Measurements from ENCODE around the gene PANK2.
"Not testable (repeated sequence)": the region's sequence is repeated elsewhere in the genome, so short reads cannot be mapped to it uniquely, and the experiment has no call there.

PANK2 gene

DNA sequence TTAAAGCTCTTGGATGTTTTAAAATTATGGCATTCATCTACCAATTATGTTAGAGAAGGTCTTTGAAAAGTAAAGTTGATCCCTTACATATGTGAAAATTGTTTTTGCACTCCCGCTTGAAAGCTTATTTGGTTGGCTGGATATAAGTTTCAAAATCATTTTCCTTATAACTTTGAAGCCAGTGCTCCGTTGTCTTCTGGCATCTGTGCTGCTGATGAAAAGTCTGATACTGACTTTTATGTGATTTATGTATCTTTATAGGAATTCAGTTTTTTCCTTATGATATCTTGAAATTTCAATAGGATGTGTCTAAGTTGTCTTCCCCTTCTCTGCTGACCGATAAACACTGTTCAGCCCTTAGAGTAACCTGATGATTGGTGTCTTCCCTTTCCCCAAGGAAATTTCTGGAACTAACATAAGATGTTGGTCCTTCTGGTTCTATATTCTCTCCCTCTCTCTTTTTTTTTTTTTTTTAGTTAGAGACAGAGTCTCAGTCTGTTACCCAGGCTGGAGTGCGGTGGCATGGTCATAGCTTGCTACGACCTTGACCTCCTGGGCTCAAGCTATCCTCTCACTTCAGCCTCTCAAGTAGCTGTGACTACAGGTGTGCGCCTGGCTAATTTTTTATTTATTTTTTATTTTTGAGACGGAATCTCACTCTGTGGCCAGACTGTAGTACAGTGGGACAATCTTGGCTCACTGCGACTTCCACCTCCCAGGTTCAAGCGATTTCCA is 12.7 kb downstream of the PANK2 start:
- no peak for DNase-seq

DNA sequence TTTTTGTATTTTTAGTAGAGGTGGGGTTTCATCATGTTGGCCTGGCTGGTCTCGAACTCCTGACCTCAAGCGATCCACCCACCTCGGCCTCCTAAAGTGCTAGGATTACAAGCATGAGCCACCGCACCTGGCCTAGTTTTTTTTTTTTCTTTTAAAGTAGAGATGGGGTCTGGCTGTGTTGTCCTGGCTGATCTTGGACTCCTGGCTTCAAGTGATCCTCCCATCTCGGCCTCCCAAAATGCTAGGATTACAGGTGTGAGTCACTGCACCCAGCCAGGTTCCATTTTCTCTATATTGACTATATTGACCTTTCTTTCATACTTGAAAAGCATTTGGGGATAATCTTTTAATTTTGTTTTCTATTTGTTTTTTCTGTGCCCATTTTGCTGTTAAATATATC is 13.3 kb downstream of the PANK2 start:
- no peak for DNase-seq

DNA sequence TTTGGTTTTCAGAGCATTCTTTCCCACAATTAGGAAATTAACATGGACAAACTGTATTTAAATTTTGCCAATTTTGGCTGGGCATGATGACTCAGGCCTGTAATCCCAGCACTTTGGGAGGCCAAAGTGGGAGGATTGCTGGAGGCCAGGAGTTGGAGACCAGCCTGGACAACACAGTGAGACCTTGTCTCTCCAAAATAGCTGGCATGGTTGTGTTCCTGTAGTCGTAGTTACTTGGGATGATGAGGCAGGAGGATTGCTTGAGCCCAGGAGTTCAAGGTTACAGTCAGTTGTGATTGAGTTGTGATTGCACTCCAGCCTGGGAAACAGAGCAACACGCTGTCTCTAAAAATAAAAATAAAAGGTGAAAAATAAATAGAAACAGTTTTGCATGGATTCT is 15.0 kb downstream of the PANK2 start:
- no peak for DNase-seq

DNA sequence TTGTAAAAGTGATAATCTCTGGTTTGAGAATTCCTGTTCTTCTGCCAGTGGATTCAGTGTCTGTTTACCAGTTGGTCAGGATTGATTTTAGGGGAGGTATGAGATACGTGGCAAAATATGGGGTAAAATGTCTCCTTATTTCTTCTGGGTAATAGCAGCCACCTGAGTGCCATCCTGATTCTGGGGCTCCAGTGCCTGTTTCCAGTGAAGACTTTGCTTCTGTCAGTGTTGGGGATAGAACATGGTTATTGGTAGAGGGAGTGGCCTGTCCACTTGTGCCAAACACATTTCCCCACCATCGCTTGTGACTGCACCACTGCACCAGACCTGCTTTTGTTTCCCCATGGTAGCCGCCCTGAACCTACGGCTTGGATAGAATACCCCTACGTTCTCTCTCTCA is 15.7 kb downstream of the PANK2 start:
- no peak for DNase-seq

DNA sequence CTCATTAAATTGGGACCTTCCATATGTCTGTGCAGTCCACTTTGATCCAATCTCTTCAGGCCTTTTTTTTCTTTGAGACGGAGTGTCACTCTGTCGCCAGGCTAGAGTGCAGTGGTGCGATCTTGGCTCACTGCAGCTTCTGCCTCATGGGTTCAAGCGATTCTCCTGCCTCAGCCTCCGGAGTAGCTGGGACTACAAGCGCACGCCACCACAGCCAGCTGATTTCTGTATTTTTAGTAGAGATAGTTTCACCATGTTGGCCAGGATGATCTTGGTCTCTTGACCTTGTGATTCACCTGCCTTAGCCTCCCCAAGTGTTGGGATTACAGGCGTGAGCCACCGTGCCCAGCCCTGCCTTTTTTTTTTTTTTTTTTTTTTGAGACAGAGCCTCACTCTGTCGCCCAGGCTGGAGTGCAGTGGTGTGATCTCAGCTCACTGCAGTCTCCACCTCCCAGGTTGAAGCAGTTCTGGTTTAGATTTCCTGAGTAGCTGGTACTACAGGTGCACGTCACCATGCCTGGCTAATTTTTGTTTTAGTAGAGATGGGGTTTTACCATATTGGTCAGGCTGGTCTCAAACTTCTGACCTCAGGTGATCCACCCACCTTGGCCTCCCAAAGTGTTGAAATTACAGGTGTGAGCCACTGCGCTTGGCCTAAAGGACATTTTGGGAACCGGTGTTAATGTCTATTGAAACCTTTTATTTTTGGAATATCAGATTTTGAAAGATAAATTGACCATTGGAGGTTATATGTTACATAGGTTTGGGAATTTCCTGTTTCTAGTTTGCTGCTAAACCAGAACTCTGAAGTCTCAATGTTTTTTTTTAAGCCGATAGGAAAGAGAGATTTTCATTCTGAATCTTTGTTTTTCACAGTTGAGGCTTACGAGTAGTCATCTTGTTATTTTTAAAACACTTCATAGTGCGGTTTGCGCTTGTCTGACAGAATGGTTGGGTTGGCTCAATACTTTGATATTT is 17.8 kb downstream of the PANK2 start:
- DNase-seq, result not testable (repeated sequence)

DNA sequence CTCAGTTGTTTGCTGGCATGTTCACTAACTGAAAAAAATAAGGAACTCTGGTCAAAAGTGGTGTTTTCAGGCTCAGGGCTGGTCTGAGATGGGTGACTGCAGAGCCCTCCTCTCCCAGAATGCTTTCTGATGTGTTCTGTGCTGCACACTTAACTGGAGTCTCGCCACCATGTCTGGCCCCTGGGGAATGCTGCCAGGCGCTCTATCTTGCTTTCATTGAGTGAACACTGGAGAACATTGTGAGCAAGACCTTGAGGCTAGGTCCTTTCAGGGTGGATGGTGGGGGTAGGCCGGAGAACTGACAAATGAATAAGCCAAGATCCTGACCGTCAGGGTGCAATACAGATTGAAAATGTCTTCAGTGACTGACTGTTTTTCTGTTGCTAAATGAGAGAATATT is 19.5 kb downstream of the PANK2 start:
- no peak for DNase-seq

DNA sequence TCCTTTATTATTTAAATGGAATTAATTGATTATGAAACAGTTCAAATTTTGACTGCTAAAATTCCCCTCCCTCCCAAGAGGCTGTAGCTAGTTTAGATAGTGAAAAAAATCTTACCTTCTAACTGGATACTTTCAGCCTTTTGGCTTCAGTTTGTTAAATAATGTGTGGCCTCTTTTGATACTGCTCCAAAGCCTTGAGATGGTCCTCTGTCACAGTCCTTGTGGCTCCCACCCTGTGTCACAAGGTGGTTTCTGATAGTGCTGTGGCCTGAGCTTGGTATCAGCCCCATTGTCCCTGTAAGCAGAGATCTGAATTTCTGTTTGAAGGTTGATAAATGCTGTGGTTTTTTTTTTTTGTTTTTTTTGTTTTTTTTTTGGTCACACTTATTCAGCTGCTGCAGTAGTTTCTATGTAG is 20.8 kb downstream of the PANK2 start:
- DNase-seq, result no peak

DNA sequence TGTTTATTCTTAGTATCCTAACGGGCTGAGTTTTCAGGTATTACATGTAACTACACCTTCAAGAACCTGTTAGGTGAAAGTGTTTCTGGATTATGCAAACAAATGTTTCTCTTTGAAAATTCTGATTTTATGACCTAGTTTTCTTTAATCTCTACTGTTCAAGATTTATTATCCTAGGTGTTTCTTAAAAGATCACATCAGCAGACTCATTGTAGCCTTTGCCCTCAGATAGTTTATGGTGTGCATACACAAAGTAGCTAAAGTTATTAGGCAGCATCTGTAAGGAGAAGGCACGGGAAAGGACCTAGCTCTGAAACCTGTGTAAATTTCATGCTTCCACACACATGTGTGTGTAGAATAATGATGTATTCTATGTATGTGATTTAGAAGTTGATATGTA is 21.7 kb downstream of the PANK2 start:
- DNase-seq, result no peak

DNA sequence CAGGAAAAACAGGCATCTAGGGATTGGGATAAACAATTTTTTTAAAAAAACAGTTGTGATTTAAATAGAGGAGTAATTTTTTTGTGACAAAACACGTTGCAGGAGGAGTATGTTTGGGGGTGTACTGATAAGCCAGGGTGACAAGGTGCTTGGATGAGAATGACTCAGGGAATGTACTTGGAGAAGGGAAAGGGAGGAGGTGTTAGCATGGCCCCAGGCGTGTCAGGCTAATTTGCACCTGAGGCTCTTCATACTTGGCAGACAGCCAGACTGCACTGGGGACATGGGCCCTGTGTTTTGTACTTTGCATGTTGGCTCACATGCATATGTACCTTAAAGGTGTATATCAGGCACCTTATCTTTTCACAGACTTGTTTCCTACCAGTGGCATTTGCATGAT is 22.8 kb downstream of the PANK2 start:
- no peak for DNase-seq

DNA sequence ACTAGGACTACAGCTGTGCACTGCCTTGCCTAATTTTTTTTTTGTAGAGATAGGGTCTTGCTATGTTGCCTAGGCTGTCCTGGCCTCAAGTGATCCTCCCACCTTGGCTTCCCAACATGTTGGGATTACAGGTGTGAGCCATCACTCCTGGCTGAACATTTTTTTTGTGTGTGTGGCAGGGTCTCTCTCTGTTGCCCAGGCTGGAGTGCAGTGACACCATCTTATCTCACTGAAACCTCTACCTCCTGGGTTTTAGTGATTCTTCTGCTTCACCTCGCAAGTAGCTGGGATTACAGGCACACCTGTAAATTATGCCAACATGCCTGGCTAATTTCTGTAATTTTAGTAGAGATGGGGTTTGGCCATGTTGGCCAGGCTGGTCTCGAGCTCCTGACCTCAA is 25.3 kb downstream of the PANK2 start:
- DNase-seq, result no peak

DNA sequence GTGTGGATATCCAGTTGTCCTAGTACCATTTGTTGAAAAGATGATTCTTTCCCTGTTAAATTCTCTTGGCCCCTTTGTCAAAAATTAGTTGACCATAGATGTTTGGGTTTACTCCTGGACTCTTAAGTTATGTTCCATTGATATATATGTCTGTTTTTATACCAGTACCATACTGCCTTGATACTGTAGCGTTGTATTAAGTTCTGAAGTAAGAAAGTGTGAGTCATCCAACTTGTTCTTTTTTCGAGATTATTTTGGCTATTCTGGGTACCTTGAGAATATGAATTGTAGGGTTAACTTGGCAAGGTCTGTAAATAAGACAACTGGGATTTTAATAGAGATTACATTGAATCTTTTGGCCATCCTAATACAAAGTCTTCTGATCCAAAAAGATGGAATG is 26.5 kb downstream of the PANK2 start:
- DNase-seq, result no peak

DNA sequence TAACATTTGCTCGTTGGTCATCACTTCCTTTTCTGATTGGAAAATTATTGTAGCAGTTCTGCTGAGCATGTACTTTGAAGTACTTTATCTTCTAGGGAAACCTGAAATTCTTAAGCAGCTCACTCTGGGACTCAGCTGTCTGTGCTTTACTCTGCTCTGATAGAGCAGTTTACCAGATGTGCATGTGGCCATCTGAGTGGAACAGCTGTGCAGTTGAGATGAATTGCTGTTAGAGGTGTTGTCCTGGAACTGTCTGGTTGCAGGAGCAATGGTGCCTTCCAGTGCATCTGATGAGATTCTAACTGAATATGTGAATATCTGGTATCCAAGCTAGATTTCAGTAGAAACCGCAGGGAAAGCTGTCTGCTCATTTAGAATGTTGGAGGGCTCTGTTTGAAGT is 27.2 kb downstream of the PANK2 start:
- DNase-seq, result no peak

DNA sequence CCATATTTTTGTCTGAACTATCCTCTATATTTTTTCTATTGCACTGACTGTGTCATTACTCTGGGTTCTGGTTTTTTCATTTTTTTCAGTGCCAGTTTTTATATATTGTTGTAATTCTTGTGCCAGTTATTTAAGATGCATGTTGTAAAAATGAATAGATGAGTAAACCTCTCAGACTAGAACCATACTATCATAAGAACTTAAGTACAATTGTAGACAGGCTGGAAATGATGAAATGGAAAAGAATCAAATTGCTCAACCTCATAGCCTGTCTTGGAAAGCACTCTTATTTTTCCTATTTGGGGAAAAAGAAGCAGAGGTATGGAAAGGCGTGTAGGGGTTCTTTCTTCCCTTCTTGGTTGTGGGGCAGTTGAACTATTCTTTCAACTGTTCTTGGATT is 30.2 kb downstream of the PANK2 start:
- DNase-seq, result no peak

DNA sequence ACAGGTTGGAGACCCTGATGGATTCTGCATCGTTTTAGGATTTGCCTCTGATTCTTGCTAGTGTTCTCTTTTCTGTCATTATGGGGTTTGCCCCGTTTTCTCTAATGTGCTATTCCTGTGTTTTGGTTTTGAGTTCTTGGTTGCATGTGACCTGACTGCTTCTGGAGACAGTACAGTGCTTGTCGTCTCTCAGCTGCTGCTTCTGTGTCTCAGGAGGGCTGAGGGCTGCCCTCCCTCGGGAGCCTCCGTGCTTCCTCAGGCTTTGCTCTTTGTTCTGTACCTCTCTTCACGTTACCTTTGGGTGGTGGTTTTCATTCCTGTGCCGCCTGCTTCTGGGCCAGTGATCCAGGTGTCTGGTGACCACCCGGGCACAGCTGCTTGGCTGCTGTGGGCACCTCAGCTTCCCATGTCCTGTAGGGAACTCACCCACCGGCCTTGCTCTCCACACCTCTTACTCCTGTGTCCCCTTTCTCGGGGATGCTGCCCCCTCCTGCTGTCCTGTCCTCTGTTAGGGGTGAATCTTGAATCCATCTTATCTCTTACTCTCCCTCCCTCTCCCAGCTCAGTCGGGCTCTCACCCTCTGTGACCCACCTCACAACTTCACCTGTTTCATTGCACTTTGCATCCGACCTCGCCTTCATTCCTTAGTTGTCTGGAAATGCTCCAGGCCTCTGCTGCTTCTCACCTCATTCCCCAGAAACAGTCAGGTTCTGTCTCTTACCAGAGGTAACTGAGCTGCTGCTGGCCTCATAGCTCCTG is 33.2 kb downstream of the PANK2 start:
- no peak for DNase-seq

DNA sequence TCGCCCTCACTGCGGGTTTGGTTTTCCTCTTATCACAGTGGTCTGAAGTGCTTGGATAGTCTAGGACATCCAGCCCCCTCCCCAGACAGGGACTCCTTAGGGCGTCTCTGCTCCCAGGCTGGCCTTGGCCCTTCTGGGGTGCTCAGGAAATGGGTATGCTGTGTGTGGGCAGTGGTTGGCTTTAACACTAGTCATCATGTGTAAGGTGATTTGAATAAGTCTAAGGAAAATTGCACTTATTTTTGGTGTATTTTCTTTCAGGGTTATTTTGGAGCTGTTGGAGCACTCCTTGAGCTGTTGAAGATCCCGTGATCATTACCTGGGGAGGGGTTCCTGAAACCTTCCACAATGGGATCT is 33.8 kb downstream of the PANK2 start:
- no peak for DNase-seq

DNA sequence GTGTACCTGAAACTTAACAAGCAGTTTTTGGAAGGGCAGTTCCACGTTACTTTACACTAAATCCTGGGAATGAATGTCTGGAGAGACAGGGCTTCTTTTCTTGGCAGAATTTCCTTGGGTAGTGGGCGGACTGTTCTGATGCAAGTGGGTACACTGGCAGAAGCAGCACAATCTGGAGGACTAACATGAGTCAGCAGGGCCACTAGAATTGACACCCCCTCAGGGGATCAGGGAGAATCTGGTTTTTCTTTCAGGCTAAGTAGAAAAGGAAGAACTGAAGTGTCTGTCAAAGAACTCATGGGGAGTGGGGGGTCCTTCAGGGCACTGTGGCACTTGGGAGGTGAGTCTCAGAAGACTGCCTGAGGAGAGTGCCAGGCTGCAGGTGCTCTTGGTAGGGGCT is 34.6 kb downstream of the PANK2 start:
- no peak for DNase-seq

DNA sequence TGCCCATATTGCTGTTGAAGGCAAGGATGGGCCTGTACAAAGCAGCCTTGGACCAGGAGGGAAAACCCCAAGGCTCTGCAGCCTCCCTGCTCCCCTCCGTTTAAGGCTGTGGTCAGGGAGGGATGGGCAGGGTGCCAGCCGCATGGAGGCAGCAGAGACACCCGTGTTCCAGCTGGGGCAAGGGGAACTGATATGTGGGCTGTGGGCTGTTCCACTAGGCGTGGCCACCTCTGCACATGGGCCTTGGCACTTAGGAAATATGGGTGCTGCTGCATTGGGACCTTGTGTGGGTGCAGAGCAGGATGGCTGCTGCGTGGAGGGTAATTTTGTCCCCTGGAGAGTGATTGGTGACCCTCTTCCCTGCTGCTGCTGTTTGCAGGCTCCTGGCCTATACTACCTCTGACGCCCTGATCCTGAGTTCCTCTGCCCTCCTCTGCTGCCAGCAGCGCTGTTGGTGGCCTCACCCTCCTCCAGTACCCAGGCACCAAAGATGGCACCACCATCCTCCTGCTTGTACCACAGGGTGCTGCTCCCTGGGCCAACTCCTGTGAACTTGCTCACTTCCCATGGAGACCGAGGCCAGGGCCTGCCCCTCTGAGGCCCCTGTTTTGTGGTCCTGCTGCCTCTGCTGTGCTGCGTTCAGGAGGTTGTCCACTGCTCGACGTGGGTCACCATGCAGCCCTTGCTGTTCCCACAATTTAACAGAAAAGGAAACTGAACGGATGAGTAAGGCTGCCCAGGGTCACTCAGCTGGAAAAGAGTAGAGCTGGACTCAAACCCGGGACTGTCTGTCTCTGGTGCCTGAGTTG is 35.3 kb downstream of the PANK2 start:
- DNase-seq, result no peak

DNA sequence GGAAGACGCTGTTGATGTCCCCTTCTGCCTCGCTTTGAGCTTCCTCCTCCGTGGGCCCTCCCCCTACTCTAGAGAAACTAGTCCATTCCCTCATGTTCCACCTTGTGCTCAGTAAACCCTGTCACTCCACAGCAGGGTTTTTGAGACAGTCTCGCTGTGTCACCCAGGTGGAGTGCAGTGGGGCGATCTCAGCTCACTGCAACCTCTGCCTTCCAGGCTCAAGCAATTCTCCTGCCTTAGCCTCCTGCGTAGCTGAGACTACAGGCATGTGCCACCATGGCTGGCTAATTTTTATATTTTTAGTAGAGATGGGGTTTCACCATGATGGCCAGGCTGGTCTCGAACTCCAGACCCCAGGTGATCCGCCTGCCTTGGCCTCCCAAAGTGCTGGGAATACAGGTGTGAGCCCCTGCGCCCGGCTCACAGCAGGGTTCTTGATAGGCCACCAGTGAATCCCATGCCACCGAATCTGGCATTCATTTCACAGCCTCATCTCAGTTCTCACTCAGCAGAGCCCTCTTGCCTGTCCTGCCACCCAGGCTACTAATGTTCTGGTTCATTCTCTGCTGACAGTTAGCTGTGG is 36.0 kb downstream of the PANK2 start:
- no peak for DNase-seq

DNA sequence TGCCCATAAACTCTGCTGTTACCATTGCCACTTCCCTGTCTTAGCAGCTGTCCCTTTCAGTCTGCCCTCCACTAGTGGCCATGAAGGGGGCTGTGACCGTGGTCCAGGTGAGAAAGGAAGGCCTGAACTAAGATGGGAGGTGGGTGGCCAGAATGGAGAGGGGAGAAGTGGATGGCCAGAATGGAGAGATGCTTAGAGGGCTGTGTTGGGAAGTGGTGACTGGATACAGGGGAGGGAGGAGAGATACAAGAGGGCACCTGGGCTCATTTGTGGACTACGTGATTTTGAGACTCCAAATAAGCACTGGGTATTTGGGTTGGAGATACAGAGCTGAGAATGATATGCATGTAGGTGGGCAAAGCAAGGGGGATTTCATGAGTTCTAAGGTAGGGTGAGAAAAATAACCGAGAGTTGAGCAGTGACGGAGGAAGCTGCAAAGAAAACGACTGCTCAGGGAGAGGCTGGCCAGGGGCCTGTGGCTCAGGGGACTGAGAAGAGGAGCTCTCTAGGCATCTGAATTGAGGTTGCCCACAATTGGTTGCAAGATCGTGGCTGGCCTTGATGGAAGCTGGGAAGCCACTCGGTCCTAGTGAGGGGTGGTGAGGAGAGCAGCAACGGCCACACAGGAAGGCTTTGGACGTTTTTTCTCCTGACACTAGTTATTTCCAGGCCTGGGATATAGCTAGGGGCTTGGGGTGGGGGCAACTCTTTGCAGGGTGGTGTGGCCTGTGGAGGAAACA is 36.9 kb downstream of the PANK2 start:
- no peak for DNase-seq

DNA sequence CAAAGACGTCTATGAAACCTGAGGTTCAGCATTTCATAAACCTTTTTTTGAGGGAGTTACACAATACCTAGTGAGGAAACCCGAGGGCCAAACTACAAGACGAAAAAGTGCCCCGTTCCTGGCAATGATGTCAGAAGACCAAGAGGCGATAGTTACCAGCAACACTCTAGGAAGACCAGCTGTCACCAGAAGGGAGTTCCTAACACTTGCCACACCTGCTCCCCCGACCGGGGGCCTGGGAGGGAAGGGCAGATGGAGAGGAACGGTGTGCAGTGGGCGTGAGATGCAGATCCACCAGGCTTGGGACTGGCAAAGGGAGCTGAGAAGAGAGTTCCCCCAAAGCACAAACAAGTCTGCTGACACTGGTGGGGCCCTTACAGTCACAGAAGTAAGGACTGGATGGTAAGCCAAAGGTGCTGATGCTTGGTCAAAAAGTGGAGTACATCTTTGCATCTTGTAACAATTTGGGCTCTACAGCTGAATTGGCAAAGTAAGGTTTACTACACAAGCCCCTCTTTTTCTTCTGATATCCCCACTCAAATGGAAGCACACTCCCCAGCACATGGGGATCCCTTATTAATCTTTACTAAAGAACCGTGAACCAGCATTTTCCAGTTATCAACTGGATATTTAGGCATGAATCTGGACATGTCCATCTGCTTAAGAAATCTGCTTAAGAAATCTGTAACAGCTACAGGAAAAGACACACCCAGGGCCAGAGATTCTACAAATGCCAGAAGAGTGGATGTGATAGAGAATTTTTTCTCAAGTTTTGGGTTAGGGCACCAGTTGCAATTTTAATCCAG is 38.5 kb downstream of the PANK2 start:
- no peak for DNase-seq

DNA sequence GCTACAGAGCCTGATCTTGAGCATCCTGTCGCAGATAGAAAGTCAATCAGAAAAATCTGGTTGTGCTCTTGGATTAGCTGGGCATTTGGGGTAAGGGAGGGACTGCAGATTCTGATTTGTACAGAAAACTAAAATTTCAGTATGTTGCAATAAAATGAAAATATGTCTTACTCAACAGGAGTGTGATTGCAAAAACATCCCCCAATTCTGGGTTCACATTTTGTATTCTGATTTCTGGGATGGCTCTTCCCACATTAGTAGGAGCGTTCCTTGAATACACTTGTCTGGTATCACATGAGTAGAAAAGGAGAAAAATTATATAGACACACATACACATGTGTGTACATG is 40.5 kb downstream of the PANK2 start:
- DNase-seq, result no peak

All from femur (tissue), 1 donor.